Gastroesophageal sphincter (tissue), 4 donors: ENCODE measurements around the gene B3GNT5. TPM values are rescaled to one million over a fixed set of nuclear protein-coding genes. Genes with fewer than 3 reads are reported as not detected.

Source experiments
- ATAC-seq: fragments of 150-250 bp; one replicate; pipeline ENCODE4 v1.9.1; 2016; ENCODE audit warnings: mild to moderate bottlenecking, moderate library complexity
- H3K27ac ChIP-seq, 4 donors: fragments of 200-600 bp; sonication (generic) in 3 of 4; 1 replicate in 3 of 4; 2 replicates in 1 of 4; pipeline ENCODE4 v1.5.1; 2016 to 2019
- H3K27me3 ChIP-seq: fragments of 200-600 bp; sonication (generic); one replicate; pipeline ENCODE4 v1.5.1; 2019
- H3K36me3 ChIP-seq, 2 donors: fragments of 200-600 bp; sonication (generic); one replicate each; pipeline ENCODE4 v1.5.1; 2019; ENCODE audit warnings: control low read depth in 1 of 2
- H3K4me1 ChIP-seq, 3 donors: fragments of 200-600 bp; sonication (generic); 1 replicate in 2 of 3; 2 replicates in 1 of 3; pipeline ENCODE4 v1.5.1; 2016 to 2019; ENCODE audit warnings: control low read depth in 2 of 3
- H3K4me3 ChIP-seq, 2 donors: fragments of 200-600 bp; sonication (generic); one replicate each; pipeline ENCODE4 v1.5.1; 2019; ENCODE audit warnings: mild to moderate bottlenecking in 1 of 2, moderate library complexity in 1 of 2
- H3K9me3 ChIP-seq, 3 donors: fragments of 200-600 bp; sonication (generic); one replicate each; pipeline ENCODE4 v1.5.1; 2017 to 2019; ENCODE audit warnings: control low read depth in 2 of 3
- EP300 ChIP-seq: sonication (generic); formaldehyde crosslinking; IDR thresholded peaks from one replicate; pipeline ENCODE4 v1.6.1; 2017; ENCODE audit warnings: antibody characterized with exemption, mild to moderate bottlenecking
- POLR2A ChIP-seq, 2 donors: fragments of 450-650 bp; IDR thresholded peaks; one replicate each; pipeline ENCODE4 v1.6.1; 2017; ENCODE audit warnings: antibody characterized with exemption in 2 of 2, mild to moderate bottlenecking in 2 of 2, moderate library complexity in 1 of 2
- POLR2AphosphoS5 ChIP-seq: sonication (generic); formaldehyde crosslinking; IDR thresholded peaks from one replicate; pipeline ENCODE4 v1.6.1; 2017; ENCODE audit warnings: antibody characterized with exemption
- WGBS, 2 donors: methylation state at CpG; one replicate each; pipeline ENCODE4 v1.1.5; 2018; ENCODE audit warnings: low coverage in 1 of 2; 5-methylcytosine and 5-hydroxymethylcytosine counted together
- total RNA-seq, 4 donors: library from RNA; depleted of rRNA; stranded (reverse); fragments of >200 nt; gene quantifications; one replicate each; pipeline ENCODE4 v1.1.0, GENCODE V29; 2016
- TF ChIP-seq, protein P1 (sequence below), 4 experiments: fragments of 200-600 bp in 2 of 4; fragments of 450-650 bp in 2 of 4; sonication (generic) in 1 of 4; IDR thresholded peaks; one replicate each; pipeline ENCODE4 v1.5.1; 2017 to 2019; ENCODE audit warnings: antibody characterized with exemption in 4 of 4, mild to moderate bottlenecking in 2 of 4, moderate library complexity in 2 of 4

The B3GNT5 gene
- total RNA-seq, 4 donors from 2014 or later: 5.0 to 9.2 (median 6.1) TPM

DNA sequence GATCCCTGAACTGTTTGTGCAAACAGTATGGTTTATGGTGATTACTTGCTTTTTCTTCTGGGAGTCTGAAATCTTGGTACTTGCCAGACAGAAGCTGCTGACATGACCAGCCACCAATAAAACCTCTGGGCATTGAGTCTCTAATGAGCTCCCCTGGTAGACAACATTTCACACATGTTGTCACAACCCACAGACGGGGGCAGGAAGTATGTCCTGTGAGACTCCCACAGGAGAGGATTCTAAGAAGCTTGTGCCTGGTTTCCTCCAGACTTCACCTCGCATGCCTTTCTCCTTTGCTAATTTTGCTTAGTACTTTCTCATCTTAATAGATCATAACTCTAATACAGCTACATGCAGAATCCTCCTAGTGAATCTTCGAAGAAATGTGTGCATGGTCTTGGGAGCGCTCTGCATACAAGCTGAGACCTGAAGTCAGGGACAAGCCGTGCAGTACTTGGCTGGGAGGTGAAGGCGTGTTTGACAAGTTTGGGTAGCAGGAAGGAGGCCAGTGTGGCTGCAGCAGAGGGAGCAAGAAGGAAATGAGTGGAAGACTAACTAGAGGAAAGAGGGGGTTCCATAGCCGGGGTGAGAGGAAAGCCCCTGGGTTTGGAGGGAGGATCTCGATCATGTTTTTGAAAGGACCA is 49.0 kb downstream of the B3GNT5 start:
- no peaks in the 10 kb centered on the region for H3K9me3 ChIP-seq

DNA sequence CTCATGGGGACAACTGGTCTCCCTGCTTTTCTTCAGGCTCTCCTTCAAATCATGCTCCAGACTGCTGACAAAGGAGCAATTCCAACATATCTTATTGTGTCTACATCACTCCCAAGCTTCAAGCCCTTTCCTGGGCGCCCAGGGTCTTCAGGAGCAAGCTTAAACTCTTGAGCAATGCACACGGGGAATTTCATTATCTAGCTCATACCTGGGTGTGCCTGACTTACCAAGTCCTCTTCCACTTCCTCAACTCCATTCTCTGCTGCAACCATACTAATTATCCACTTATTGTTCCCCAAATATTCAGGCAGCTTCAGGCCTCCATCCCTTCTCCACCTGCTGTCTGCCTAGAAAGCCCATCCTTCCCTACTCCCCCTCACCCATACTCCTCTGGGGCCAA is 50.6 kb downstream of the B3GNT5 start:
- WGBS, 2 donors: 75 to 89% methylated on average over 2 of the region's 2 CpGs
- H3K9me3 ChIP-seq: no peaks in the 10 kb centered on the region
- H3K27me3 ChIP-seq: no peaks in the 10 kb centered on the region

More for the DNA sequence above, 49.0 kb downstream of the B3GNT5 start:
- Histone ChIP-seq H3K4me3 (no peak overlapping the region), H3K36me3 (no peaks in the 10 kb centered on the region), H3K4me1 (no peaks in the 10 kb centered on the region), H3K27me3 (no peaks in the 10 kb centered on the region), H3K27ac (no peak overlapping the region)
- ATAC-seq: no peak
- 62 to 100% methylated on average over 1 to 5 of the region's 8 CpGs for WGBS, 2 donors
- no peak for TF ChIP-seq POLR2AphosphoS5
- TF ChIP-seq EP300: no peak
- TF ChIP-seq POLR2A (IDR thresholded peaks at IDR 0.05): no peak
- TF ChIP-seq, protein P1, sequence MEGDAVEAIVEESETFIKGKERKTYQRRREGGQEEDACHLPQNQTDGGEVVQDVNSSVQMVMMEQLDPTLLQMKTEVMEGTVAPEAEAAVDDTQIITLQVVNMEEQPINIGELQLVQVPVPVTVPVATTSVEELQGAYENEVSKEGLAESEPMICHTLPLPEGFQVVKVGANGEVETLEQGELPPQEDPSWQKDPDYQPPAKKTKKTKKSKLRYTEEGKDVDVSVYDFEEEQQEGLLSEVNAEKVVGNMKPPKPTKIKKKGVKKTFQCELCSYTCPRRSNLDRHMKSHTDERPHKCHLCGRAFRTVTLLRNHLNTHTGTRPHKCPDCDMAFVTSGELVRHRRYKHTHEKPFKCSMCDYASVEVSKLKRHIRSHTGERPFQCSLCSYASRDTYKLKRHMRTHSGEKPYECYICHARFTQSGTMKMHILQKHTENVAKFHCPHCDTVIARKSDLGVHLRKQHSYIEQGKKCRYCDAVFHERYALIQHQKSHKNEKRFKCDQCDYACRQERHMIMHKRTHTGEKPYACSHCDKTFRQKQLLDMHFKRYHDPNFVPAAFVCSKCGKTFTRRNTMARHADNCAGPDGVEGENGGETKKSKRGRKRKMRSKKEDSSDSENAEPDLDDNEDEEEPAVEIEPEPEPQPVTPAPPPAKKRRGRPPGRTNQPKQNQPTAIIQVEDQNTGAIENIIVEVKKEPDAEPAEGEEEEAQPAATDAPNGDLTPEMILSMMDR (IDR thresholded peaks at IDR 0.05): no peak

GRCh38 chr3:183306798-183307671 is 54.0 kb downstream of the B3GNT5 start:
- WGBS, 2 donors: 41 to 49% methylated on average over 8 to 9 of the region's 9 CpGs
- no peak overlapping the region for H3K4me3 ChIP-seq
- no peaks in the 10 kb centered on the region for H3K4me1 ChIP-seq
- no peaks in the 10 kb centered on the region for H3K9me3 ChIP-seq
- TF ChIP-seq POLR2A (IDR thresholded peaks at IDR 0.05): no peak
- TF ChIP-seq EP300: no peak
- TF ChIP-seq, protein P1 (IDR thresholded peaks at IDR 0.05): no peak
- TF ChIP-seq POLR2AphosphoS5: peak; percentile 15
- peak; percentile 76 for ATAC-seq
- no peaks in the 10 kb centered on the region for H3K27me3 ChIP-seq
- no peaks in the 10 kb centered on the region for H3K36me3 ChIP-seq
- H3K27ac ChIP-seq: no peak overlapping the region

More for the DNA sequence above, 50.6 kb downstream of the B3GNT5 start:
- Histone ChIP-seq H3K27ac (no peak overlapping the region), H3K36me3 (no peaks in the 10 kb centered on the region), H3K4me1 (no peaks in the 10 kb centered on the region), H3K4me3 (no peak overlapping the region)
- ATAC-seq: no peak
- TF ChIP-seq EP300: no peak
- TF ChIP-seq, protein P1 (IDR thresholded peaks at IDR 0.05): no peak
- TF ChIP-seq POLR2AphosphoS5: no peak
- TF ChIP-seq POLR2A (IDR thresholded peaks at IDR 0.05): no peak

GRCh38 chr3:183307749-183308148 is 54.7 kb downstream of the B3GNT5 start:
- no peak overlapping the region for H3K27ac ChIP-seq
- no peaks in the 10 kb centered on the region for H3K4me1 ChIP-seq
- no peak overlapping the region for H3K4me3 ChIP-seq
- TF ChIP-seq EP300 (no peak), POLR2A (IDR thresholded peaks at IDR 0.05) (no peak), POLR2AphosphoS5 (no peak)
- TF ChIP-seq, protein P1 (IDR thresholded peaks at IDR 0.05): no peak
- H3K27me3 ChIP-seq: no peaks in the 10 kb centered on the region
- ATAC-seq: no peak
- 77 to 100% methylated on average over 2 of the region's 2 CpGs for WGBS, 2 donors
- H3K36me3 ChIP-seq: no peaks in the 10 kb centered on the region
- H3K9me3 ChIP-seq: no peaks in the 10 kb centered on the region
